Neural progenitor cell (in vitro differentiated cells): Measurements from ENCODE around the gene BMP7. TPM values are rescaled to one million over a fixed set of nuclear protein-coding genes. Genes with fewer than 3 reads are reported as not detected.

Experiments used
- DNase-seq: peaks from one replicate; pipeline ENCODE4 v3.0.0-alpha.2; 2016; ENCODE audit warnings: low spot score
- H2AFZ ChIP-seq: fragments of 200-600 bp; sonication (generic); replicated peaks from 2 replicates; pipeline ENCODE4 v1.6.1; 2016; ENCODE audit warnings: antibody characterized with exemption
- H3F3A ChIP-seq: fragments of 200-600 bp; sonication (generic); 2 replicates; pipeline ENCODE4 v1.6.1; 2016; ENCODE audit warnings: antibody characterized with exemption, low read depth
- H3K27ac ChIP-seq: fragments of 200-600 bp; sonication (generic); 2 replicates; pipeline ENCODE4 v1.5.1; 2016; ENCODE audit warnings: mild to moderate bottlenecking
- H3K27me3 ChIP-seq: fragments of 200-600 bp; sonication (generic); 2 replicates; pipeline ENCODE4 v1.6.1; 2016; ENCODE audit warnings: mild to moderate bottlenecking, moderate library complexity
- H3K36me3 ChIP-seq: fragments of 200-600 bp; sonication (generic); 2 replicates; pipeline ENCODE4 v1.5.1; 2016
- H3K4me1 ChIP-seq: fragments of 200-600 bp; sonication (generic); 2 replicates; pipeline ENCODE4 v1.6.1; 2016; ENCODE audit warnings: mixed run types
- H3K4me2 ChIP-seq: fragments of 200-600 bp; sonication (generic); 2 replicates; pipeline ENCODE4 v1.6.1; 2016
- H3K4me3 ChIP-seq: fragments of 200-600 bp; sonication (generic); 2 replicates; pipeline ENCODE4 v1.5.1; 2016
- H3K79me2 ChIP-seq: fragments of 200-600 bp; sonication (generic); 2 replicates; pipeline ENCODE4 v1.6.1; 2016; ENCODE audit warnings: low read depth
- H3K9ac ChIP-seq: fragments of 200-600 bp; sonication (generic); 2 replicates; pipeline ENCODE4 v1.6.1; 2016
- H3K9me3 ChIP-seq: fragments of 200-600 bp; sonication (generic); 2 replicates; pipeline ENCODE4 v1.5.1; 2016; ENCODE audit warnings: low read depth
- H4K20me1 ChIP-seq: fragments of 200-600 bp; sonication (generic); 2 replicates; pipeline ENCODE4 v1.6.1; 2016; ENCODE audit warnings: low read depth
- H3K27ac Mint-ChIP-seq: 3 replicates; pipeline ENCODE4 v1.8.0; 2021; ENCODE audit warnings: mixed read lengths
- H3K27me3 Mint-ChIP-seq: 2 replicates; pipeline ENCODE4 v1.8.0; 2022; ENCODE audit warnings: low read depth, mild to moderate bottlenecking, inconsistent platforms, moderate library complexity, mixed read lengths; ENCODE audit not compliant: insufficient read depth
- H3K36me3 Mint-ChIP-seq: 3 replicates; pipeline ENCODE4 v1.8.0; 2021; ENCODE audit warnings: mixed read lengths
- H3K4me1 Mint-ChIP-seq: 3 replicates; pipeline ENCODE4 v1.8.0; 2021; ENCODE audit warnings: mixed read lengths
- H3K4me3 Mint-ChIP-seq: 3 replicates; pipeline ENCODE4 v1.8.0; 2021; ENCODE audit warnings: mild to moderate bottlenecking, moderate library complexity, mixed read lengths
- H3K9me3 Mint-ChIP-seq: 3 replicates; pipeline ENCODE4 v1.8.0; 2020; ENCODE audit warnings: mixed read lengths
- CTCF ChIP-seq: fragments of 200-600 bp; sonication (generic); IDR thresholded peaks from 2 replicates; pipeline ENCODE4 v1.5.1; 2017; ENCODE audit warnings: antibody characterized with exemption, mild to moderate bottlenecking
- EZH2 ChIP-seq: fragments of 200-600 bp; sonication (generic); IDR thresholded peaks from 2 replicates; pipeline ENCODE4 v1.6.1; 2017; ENCODE audit warnings: antibody characterized with exemption, mild to moderate bottlenecking, moderate library complexity
- EZH2phosphoT487 ChIP-seq: fragments of 200-600 bp; sonication (generic); IDR thresholded peaks from 2 replicates; pipeline ENCODE4 v1.6.1; 2017; ENCODE audit warnings: antibody characterized with exemption
- total RNA-seq: library from RNA; depleted of rRNA; stranded (reverse); fragments of >200 nt; gene quantifications from 2 replicates; pipeline ENCODE4 v1.2.3, GENCODE V29; 2015; ENCODE audit warnings: low replicate concordance

Gene BMP7
- total RNA-seq, 1 donor from 2014 or later = 11.2 TPM

GRCh38 chr20:57177636-57178280 is 88.7 kb downstream of the BMP7 start:
- TF ChIP-seq CTCF = no peak
- no peak for TF ChIP-seq EZH2
- no peak for TF ChIP-seq EZH2phosphoT487
- H3K36me3 ChIP-seq = no peaks in the 10 kb centered on the region
- H3K9me3 Mint-ChIP-seq = no peaks in the 10 kb centered on the region
- H3K4me2 ChIP-seq = no peak overlapping the region
- H3K9me3 ChIP-seq = no peaks in the 10 kb centered on the region
- H3F3A ChIP-seq = no peaks in the 10 kb centered on the region
- no peak overlapping the region for H3K4me3 ChIP-seq
- H2AFZ ChIP-seq = no peak overlapping the region
- H3K27me3 Mint-ChIP-seq = no peaks in the 10 kb centered on the region
- peaks cover 34% of the 10 kb centered on the region for H3K36me3 Mint-ChIP-seq
- H3K79me2 ChIP-seq = no peaks in the 10 kb centered on the region
- no peaks in the 10 kb centered on the region for H3K27me3 ChIP-seq
- H3K4me1 Mint-ChIP-seq = peaks cover 34% of the 10 kb centered on the region
- no peak overlapping the region for H3K27ac ChIP-seq
- peak overlapping the region; percentile 30 for H3K27ac Mint-ChIP-seq
- DNase-seq = no peak
- no peak overlapping the region for H3K9ac ChIP-seq
- no peak overlapping the region for H3K4me3 Mint-ChIP-seq
- H4K20me1 ChIP-seq = no peaks in the 10 kb centered on the region
- H3K4me1 ChIP-seq = no peaks in the 10 kb centered on the region

GRCh38 chr20:57176842-57177241 is 89.6 kb downstream of the BMP7 start:
- Histone ChIP-seq H4K20me1 (no peaks in the 10 kb centered on the region), H3K79me2 (no peaks in the 10 kb centered on the region), H2AFZ (no peak overlapping the region), H3F3A (no peaks in the 10 kb centered on the region), H3K9ac (no peak overlapping the region), H3K36me3 (no peaks in the 10 kb centered on the region), H3K9me3 (no peaks in the 10 kb centered on the region), H3K27me3 (no peaks in the 10 kb centered on the region), H3K27ac (no peak overlapping the region), H3K4me3 (no peak overlapping the region), H3K4me1 (no peaks in the 10 kb centered on the region), H3K4me2 (no peak overlapping the region)
- H3K9me3 Mint-ChIP-seq = no peaks in the 10 kb centered on the region
- no peak for DNase-seq
- no peak overlapping the region for H3K27ac Mint-ChIP-seq
- peaks cover 2% of the 10 kb centered on the region for H3K27me3 Mint-ChIP-seq
- no peak for TF ChIP-seq CTCF
- no peak for TF ChIP-seq EZH2phosphoT487
- no peak for TF ChIP-seq EZH2
- H3K4me1 Mint-ChIP-seq = peaks cover 33% of the 10 kb centered on the region
- peaks cover 36% of the 10 kb centered on the region for H3K36me3 Mint-ChIP-seq
- H3K4me3 Mint-ChIP-seq = no peak overlapping the region

- Histone ChIP-seq H3K27me3 (no peaks in the 10 kb centered on the region), H3K9me3 (no peaks in the 10 kb centered on the region), H3K9ac (no peak overlapping the region), H3K4me2 (no peak overlapping the region), H2AFZ (no peak overlapping the region), H4K20me1 (no peaks in the 10 kb centered on the region), H3K4me3 (no peak overlapping the region), H3F3A (no peaks in the 10 kb centered on the region), H3K79me2 (no peaks in the 10 kb centered on the region), H3K36me3 (no peaks in the 10 kb centered on the region), H3K27ac (no peak overlapping the region), H3K4me1 (no peaks in the 10 kb centered on the region)
- DNase-seq = no peak
- no peak for TF ChIP-seq EZH2
- no peak for TF ChIP-seq CTCF
- TF ChIP-seq EZH2phosphoT487 = no peak
- Mint-ChIP-seq H3K36me3 (peaks cover 46% of the 10 kb centered on the region), H3K4me1 (peaks cover 21% of the 10 kb centered on the region), H3K4me3 (no peak overlapping the region), H3K27me3 (peaks cover 2% of the 10 kb centered on the region), H3K9me3 (no peaks in the 10 kb centered on the region), H3K27ac (peak overlapping the region; percentile 40)
Measured at GRCh38 chr20:57175397-57176010, 90.9 kb downstream of the BMP7 start.
